Esophagus mucosa (tissue), 1 donor: Measurements from ENCODE around the gene BCL2L2. TPM values are rescaled to one million over a fixed set of nuclear protein-coding genes. Genes with fewer than 3 reads are reported as not detected.

Experiments
- ATAC-seq: fragments of 200-7000 bp; cut with Tn5 transposase; one replicate; pipeline ENCODE4 v1.9.1; 2020
- total RNA-seq: library from RNA; stranded (reverse); gene quantifications from one replicate; pipeline ENCODE4 v1.2.4, GENCODE V29; 2023
- donor health status: DM: yes; HTN: yes; CAD: no.

The BCL2L2 gene
- total RNA-seq, 1 donor from 2014 or later: 29.1 TPM

GRCh38 chr14:23299986-23300686 is 6.5 kb upstream of the BCL2L2 start:
- no peak for ATAC-seq

GRCh38 chr14:23300687-23301223 is 5.9 kb upstream of the BCL2L2 start:
- peak; percentile 7 for ATAC-seq

GRCh38 chr14:23301288-23301968 is 5.2 kb upstream of the BCL2L2 start:
- ATAC-seq: peak; percentile 83

- no peak for ATAC-seq
These were observed 4.7 kb upstream of the BCL2L2 start for GRCh38 chr14:23301969-23302289.

GRCh38 chr14:23302290-23303225 is 4.1 kb upstream of the BCL2L2 start, which contains the start of gene PPP1R3E:
Gene PPP1R3E, minus strand, starts transcription at chr14:23302859. Its CDS starts 283 bp downstream, at chr14:23302576.
- ATAC-seq: peak; percentile 34

- ATAC-seq: no peak
These were observed 505 bp downstream of the BCL2L2 start for GRCh38 chr14:23307146-23307530.

GRCh38 chr14:23307687-23308644 is 1.3 kb downstream of the BCL2L2 start:
- ATAC-seq: peak; percentile 63

- no peak for ATAC-seq
These were observed 2.2 kb downstream of the BCL2L2 start for GRCh38 chr14:23308721-23309445.

GRCh38 chr14:23310546-23310945 is 3.9 kb downstream of the BCL2L2 start:
- ATAC-seq: no peak

GRCh38 chr14:23316300-23316699 is 9.7 kb downstream of the BCL2L2 start:
- ATAC-seq: no peak

- ATAC-seq: no peak
These were observed 13.3 kb downstream of the BCL2L2 start for GRCh38 chr14:23319746-23320583.

GRCh38 chr14:23320584-23321571 is 14.2 kb downstream of the BCL2L2 start, which contains the start of gene PABPN1:
Gene PABPN1, plus strand, starts transcription at chr14:23321457. Its CDS starts 13 bp downstream, at chr14:23321470.
- ATAC-seq: peak; percentile 95

- ATAC-seq: peak; percentile 15
These were observed 15.2 kb downstream of the BCL2L2 start for GRCh38 chr14:23321572-23322547.

- ATAC-seq: no peak
These were observed 16.2 kb downstream of the BCL2L2 start for GRCh38 chr14:23322568-23323517.

- no peak for ATAC-seq
These were observed 17.3 kb downstream of the BCL2L2 start for GRCh38 chr14:23323838-23324454.

- no peak for ATAC-seq
These were observed 17.8 kb downstream of the BCL2L2 start for GRCh38 chr14:23324455-23324846.
